DMS53 treated with DMSO at 0.1 percent for 48 hours (cell line): ENCODE data around the gene ORC1.

Experiments used
- DNase-seq: peaks from one replicate; lab custom pipeline; 2025; ENCODE audit not compliant: unreplicated experiment; lab: John Stamatoyannopoulos, UW

ORC1 gene

DNA sequence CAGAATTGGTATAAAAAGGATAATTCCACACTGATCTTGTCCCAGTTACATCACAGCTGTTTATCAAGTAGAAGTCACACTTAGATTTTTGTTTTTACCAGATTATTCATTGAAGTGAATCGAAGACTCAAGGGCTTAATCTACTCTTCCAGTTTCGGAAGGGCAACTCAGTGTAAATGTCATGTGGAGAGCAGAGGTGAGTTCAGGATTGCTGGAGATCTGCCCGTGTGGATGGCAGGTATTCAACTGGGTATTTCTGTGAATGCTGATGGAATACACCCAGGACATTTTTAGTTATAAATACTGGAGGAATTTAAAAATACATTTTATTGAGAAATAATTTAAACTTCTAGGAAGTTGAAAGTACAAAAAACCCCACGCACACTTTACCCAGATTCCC, 57.6 kb downstream of the ORC1 start:
- no peak for DNase-seq

- DNase-seq: no peak
These were observed 59.0 kb downstream of the ORC1 start for GRCh38 chr1:52345252-52345651.

DNA sequence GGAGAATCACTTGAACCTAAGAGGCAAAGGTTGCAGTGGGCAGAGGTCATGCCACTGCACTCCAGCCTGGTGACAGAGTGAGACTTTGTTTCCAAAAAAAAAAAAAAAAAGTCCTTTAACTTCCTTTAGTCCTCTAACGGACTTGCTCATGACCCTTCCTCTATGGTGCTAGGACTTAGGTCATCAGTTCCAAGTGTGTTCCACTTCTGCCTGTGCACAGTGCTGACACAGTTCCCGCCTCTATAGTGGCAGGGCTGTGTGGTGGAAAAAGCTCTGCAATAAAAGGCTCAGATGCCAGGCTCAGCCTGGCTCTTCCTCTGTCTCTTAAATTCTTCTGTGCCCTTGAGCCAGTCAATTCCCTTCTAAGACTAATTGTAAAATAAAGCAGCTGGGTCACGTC, 60.2 kb downstream of the ORC1 start:
- DNase-seq: no peak

DNA sequence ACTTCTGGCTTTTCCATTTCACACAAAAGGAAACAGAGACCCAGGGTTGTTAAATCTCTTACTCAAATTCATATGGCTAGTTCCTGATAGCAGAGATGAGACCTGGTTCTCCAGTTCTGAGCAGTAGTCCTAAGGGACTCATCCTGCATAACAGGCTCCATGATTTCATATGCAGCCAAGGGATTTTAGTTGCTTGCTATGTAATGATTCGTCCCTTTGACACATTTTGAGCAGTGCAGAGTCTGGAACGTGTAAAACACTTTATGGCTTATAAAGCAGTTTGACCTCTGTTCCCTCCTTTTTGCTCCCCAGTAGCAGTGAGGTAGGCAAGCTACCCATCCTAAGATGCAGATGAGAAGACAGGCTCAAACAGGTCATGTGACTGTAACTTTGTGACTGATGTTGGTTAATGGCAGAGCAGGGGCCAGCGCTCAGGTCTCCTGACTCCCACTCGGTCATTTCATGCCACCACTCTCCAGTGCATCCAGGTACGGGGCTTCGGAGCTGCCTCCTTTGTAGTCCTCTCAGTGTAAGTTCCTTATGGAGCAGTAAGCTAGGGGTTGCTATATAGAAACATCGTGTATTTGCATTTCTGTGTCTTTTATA, 62.5 kb downstream of the ORC1 start:
- no peak for DNase-seq

DNA sequence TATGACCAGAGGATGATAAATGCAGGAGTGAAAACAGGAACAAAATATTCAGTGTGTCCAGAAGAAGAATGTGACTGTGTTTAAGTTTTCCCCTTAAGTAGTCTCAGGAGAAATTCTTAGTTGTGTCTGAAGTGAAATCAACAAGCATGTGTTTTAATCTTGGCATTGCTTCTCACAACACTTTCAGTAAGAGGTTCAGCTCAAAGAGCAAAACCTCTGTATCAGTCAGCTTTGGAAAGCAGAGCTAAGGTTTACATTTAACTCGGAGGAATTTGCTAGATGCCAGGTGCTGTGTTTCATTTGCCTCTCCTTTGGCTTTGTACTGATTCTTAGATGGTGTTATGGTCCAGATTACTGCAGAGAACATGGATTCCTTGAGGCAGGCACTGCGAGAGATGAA, 66.8 kb downstream of the ORC1 start:
- no peak for DNase-seq

- DNase-seq: no peak
These were observed 69.2 kb downstream of the ORC1 start for GRCh38 chr1:52334906-52335528.

GRCh38 chr1:52332411-52332810, 71.8 kb downstream of the ORC1 start:
- no peak for DNase-seq

GRCh38 chr1:52328615-52329014, 75.6 kb downstream of the ORC1 start:
- DNase-seq: peak; percentile 66

DNA sequence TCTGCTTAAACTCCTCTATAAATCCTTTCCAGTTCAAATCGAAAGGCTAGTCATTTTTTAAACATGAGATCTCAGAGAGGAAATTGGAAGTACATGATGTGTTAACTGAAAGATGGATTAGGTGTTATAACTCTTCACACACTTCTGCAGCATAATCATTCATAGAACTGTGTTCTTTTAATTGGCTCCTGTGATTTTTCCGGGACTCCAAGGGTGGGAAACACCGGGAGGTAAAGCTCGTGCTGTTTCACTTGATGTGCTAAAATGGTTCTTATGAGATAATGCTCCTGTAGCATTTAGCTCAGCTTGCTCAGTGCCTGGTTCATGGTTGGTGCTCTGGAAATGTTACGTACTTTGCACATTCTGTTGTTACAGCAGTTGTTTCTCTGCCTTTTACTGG, 78.4 kb downstream of the ORC1 start:
- no peak for DNase-seq

DNA sequence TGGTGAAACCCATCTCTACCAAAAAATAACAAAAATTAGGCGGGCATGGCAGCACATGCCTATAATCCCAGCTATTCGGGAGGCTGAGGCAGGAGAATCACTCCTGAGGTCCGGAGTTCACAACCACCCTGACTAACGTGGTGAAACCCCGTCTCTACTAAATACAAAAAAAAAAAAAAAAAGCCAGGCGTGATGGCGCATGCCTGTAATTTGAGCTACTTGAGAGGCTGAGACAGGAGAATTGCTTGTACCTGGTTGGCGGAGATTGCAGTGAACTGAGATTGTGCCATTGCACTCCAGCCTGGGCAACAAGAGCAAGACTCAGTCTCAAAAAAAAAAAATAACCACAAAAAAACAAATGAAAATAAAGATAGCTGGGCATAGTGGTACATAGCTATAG, 80.5 kb downstream of the ORC1 start:
- no peak for DNase-seq
